Measurements from ENCODE around the gene TDRD1. TPM values are rescaled to one million over a fixed set of nuclear protein-coding genes. Genes with fewer than 3 reads are reported as not detected.

The TDRD1 gene
- total RNA-seq, 2 experiments from 2014 or later: 0.08 to 0.20 TPM

DNA sequence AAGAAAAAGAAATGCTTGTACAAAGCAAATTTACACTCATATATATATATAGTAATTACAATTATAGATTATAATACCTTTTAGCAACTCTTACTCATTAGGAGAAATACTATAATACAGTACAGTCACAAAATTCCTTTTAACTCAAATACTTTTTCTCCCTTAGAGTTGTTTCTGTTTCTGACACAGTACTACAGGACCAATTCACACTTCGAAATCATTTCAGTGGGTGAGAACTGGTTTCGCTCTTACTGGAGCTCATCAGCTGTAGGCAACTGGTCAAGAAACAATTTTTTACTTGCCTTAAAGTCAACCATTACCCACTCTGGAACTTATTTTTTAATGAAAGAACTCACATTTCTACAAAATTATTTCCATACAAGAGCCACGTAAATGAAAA, 11.2 kb upstream of the TDRD1 start:
- Mint-ChIP-seq H3K9me3 (peaks cover 5% of the 10 kb centered on the region), H3K27ac (no peak overlapping the region), H3K4me3 (no peak overlapping the region), H3K27me3 (no peaks in the 10 kb centered on the region), H3K4me1 (peaks cover 23% of the 10 kb centered on the region), H3K36me3 (peaks cover 38% of the 10 kb centered on the region)
- no peak for ATAC-seq (ENCODE audit: low read depth)
- POLR2A ChIA-PET: interaction anchor here (0.7 kb wide), 1 partner anchor 452 kb away, joined by 5 read pairs; no protein-coding TSS in a partner anchor
- DNase-seq: no peak

DNA sequence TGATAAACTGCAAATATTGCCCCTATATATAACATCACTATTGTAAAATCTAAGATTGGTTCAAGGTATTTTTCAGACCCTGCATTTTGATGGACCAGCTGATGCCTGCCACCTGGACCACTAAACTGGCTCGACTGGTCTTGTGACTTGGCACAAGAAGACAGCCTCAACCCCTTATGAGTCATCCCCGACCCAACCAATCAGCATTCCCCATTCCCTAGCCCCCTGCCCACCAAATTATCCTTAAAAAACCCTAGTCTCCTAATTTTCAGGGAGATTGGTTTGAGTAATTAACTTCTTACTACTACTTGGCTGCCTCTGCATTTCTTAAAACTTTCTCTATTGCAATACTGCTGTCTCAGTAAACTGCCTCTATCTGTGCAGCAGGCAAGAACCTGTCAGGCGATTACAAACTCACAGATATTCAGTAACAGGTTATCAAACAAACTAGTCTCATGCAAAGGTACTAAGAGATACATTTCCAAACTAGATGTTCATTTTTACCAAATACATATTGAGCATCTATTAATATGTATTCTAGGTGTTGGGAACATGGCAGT, 10.6 kb upstream of the TDRD1 start:
- POLR2A ChIA-PET: no interaction called here
- H3K4me3 Mint-ChIP-seq: no peak overlapping the region
- peaks cover 5% of the 10 kb centered on the region for H3K9me3 Mint-ChIP-seq
- no peak overlapping the region for H3K27ac Mint-ChIP-seq
- H3K4me1 Mint-ChIP-seq: peaks cover 24% of the 10 kb centered on the region
- no peak for ATAC-seq (ENCODE audit: low read depth)
- H3K27me3 Mint-ChIP-seq: no peaks in the 10 kb centered on the region
- H3K36me3 Mint-ChIP-seq: peaks cover 36% of the 10 kb centered on the region
- no peak for DNase-seq

DNA sequence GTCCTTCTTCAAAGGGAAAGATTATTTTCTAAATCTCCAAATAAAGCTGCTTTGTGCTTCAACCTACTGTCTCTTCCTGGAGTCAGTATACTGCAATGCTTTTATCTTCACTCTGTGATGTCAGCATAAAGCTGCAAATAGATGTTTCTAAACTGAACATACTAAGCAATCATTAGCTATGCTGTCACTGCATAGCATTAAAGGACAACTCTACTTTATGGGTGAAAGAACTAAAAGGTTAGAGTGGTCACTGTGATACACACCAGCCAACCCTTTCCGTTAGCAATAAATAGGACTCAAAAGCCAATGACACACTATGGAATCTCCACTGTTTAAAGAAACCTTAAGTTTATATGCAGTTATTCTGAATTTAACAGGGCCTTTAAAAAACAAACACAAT, 6.9 kb upstream of the TDRD1 start:
- ATAC-seq (ENCODE audit: low read depth) (no peak), DNase-seq (no peak)
- Mint-ChIP-seq H3K4me3 (peak overlapping the region; percentile 99), H3K27me3 (peaks cover 17% of the 10 kb centered on the region), H3K9me3 (peaks cover 5% of the 10 kb centered on the region), H3K27ac (no peak overlapping the region), H3K36me3 (peaks cover 26% of the 10 kb centered on the region), H3K4me1 (peaks cover 25% of the 10 kb centered on the region)
- POLR2A ChIA-PET: no interaction called here

DNA sequence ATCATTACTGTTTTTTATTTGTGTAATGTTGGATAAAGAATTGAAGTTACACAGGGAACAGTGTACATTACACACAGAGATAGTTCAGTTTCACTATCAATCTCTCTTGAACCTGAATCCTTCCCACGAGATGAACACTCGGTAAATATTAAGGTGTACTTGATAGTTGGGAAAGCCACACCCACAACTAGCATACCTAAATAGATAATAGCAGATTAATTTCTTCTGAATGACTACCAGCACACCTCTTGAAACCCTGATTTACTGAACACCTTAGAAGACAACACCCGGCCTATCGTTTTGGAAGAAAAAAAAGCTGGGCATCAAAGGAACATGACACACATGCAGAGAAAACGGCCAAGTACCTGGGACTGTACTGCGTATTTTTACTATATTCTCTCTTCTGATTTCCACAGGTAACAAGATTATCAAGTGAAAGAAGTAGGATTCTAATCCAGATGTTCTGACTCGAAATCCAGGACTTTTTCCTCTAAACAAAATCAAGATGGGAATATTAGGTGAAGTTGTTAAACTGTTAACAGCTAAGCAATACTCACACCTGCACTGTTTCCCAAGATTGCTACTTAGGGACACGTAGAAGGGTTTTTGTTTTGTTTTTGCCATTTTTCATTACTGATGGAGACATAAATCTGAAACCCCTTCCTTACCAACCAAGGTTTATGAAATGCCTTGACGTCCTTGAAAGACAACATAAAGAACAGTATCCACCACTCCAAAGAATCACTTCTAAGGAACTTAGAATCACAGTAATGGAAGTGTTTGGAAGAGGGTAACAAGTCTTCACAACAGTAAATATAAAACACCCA, 6.2 kb upstream of the TDRD1 start:
- Mint-ChIP-seq H3K27ac (peak overlapping the region; percentile 99), H3K9me3 (peaks cover 5% of the 10 kb centered on the region), H3K27me3 (peaks cover 19% of the 10 kb centered on the region), H3K4me1 (peaks cover 24% of the 10 kb centered on the region), H3K36me3 (peaks cover 23% of the 10 kb centered on the region), H3K4me3 (peak overlapping the region; percentile 99)
- POLR2A ChIA-PET: interaction anchor here (1.1 kb wide), 1 partner anchor 369 kb away, joined by 3 read pairs; no protein-coding TSS in a partner anchor
- no peak for ATAC-seq (ENCODE audit: low read depth)
- DNase-seq: no peak

DNA sequence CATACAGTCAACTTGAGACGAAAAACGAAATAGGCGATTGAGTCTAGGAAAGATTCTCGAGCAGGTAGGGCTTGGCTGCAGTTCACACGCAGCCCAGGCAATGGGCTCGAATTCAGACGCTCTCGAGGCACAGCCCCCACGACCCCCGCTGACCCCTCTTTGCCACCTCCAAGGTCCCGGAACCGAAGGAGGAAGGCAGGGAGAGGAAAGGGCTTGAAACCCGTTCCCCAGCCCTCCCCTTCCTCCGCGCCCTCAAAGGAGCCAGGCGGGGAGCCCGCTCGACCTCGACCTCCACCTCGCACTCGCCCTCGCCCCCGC, 5.6 kb upstream of the TDRD1 start:
- DNase-seq (no peak), ATAC-seq (ENCODE audit: low read depth) (no peak)
- Mint-ChIP-seq H3K27ac (peak overlapping the region; percentile 99), H3K4me3 (peak overlapping the region; percentile 99), H3K36me3 (peaks cover 19% of the 10 kb centered on the region), H3K4me1 (peaks cover 24% of the 10 kb centered on the region), H3K27me3 (peaks cover 19% of the 10 kb centered on the region), H3K9me3 (peaks cover 2% of the 10 kb centered on the region)
- POLR2A ChIA-PET: interaction anchor here (1.1 to 1.2 kb wide), 3 partner anchors 212 to 648 kb away, joined by 3 to 5 read pairs (median 3); partner anchors contain the start of gene FHIP2A

DNA sequence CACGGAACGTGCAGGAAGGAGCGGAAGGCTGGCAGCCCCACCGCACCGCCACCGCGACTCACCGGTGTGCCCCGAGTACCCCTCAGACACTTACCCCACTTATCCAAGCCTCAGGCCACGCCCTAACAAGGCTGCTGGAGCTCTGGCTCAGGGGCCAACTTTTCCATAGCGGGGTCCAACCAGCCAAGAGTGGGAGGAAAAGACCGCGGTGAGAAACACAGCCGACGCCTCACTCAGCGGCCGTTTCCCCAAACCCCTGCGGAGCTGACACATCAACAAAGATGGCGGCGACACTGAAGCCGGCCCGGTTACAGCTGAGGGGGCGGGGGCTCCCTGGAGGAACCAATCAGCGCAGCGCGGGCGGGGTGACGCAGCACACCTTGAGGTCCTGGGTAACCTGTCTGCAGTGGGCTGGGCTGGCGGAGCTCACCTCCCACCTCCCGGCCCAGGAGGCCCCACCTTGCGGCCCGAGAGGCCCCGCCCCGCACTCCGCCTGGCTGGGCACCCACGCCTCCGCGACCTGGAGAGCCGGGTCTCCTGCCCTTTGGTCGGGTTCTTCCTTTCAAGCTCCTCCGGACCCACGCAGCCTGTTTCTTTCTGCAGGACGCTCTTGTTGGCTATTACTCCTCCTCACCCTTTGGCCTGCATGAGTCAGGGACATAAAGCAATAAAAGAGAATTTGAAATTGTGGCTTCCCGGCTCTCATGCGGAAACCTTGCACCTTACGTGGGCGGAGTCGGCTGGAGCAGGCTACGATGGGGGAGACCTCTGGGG, 5.0 kb upstream of the TDRD1 start, which contains the start of gene CCDC186:
CCDC186 (minus strand) TSS at position 283 of the 774 bp plus-strand sequence. CDS start 10,935 bp downstream, outside the sequence.
- ATAC-seq (ENCODE audit: low read depth) (peak; percentile 99), DNase-seq (peak; percentile 96)
- Mint-ChIP-seq H3K27ac (peak within 1 kb of the TSS; percentile 99), H3K9me3 (no peaks in the 10 kb centered on the region), H3K36me3 (peaks cover 15% of the 10 kb centered on the region), H3K4me1 (peaks cover 24% of the 10 kb centered on the region), H3K27me3 (peaks cover 19% of the 10 kb centered on the region), H3K4me3 (peak within 1 kb of the TSS; percentile 99)
- POLR2A ChIA-PET: interaction anchor here (1.1 to 1.2 kb wide), 3 partner anchors 213 to 648 kb away, joined by 3 to 5 read pairs (median 3); partner anchors contain the start of gene FHIP2A

DNA sequence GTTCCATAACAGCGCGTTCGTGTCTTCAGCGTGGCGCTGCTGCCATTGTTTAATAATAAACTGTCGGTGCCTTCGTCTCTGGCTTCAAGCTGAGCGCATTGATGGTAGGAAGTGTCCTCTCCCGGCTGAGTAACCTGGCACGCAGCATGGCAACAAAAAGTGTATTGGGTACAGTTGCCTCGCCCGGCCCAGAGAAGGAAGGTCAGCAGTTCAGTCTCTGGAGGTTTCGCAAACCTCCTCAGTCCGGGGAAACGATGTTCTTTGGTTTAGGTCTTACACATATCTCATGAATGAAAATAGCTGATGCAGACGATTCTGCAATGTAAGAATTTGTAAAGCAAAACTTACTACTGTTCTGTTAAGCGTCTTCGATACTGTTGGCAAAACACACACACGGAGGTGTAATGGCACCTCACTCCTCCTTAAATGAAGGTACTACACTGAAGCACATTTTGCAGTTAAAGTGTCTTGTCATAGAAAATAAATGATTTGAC, 4.4 kb upstream of the TDRD1 start:
- ATAC-seq (ENCODE audit: low read depth): no peak
- peaks cover 24% of the 10 kb centered on the region for H3K4me1 Mint-ChIP-seq
- no peaks in the 10 kb centered on the region for H3K9me3 Mint-ChIP-seq
- peak overlapping the region; percentile 99 for H3K4me3 Mint-ChIP-seq
- DNase-seq: no peak
- peaks cover 19% of the 10 kb centered on the region for H3K27me3 Mint-ChIP-seq
- H3K27ac Mint-ChIP-seq: peak overlapping the region; percentile 99
- H3K36me3 Mint-ChIP-seq: peaks cover 9% of the 10 kb centered on the region
- POLR2A ChIA-PET: interaction anchor here (1.1 to 1.2 kb wide), 2 partner anchors 213 to 647 kb away, joined by 3 to 5 read pairs; partner anchors contain the start of gene FHIP2A

DNA sequence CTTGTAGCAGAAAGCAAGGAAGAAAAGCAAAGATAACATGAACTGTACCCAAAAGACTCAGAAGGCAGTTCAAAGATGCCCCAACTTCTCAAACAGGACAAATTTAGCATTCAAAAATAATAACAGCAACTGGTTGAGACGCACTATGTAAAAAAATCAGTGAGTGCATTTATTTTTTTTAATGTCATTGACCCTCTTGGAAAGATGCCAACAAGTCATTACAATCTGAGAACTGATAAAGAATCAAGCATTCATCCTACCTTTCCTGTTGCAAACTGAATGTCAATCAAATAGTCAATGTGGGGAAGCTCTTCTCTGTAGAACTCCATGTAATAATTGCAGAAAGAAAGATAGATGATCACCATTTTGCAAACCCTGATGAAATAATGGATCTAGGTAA, 3.5 kb upstream of the TDRD1 start:
- POLR2A ChIA-PET: no interaction called here
- no peak for ATAC-seq (ENCODE audit: low read depth)
- no peak for DNase-seq
- Mint-ChIP-seq H3K27me3 (peaks cover 19% of the 10 kb centered on the region), H3K27ac (no peak overlapping the region), H3K4me3 (no peak overlapping the region), H3K9me3 (no peaks in the 10 kb centered on the region), H3K36me3 (peaks cover 4% of the 10 kb centered on the region), H3K4me1 (peaks cover 24% of the 10 kb centered on the region)

DNA sequence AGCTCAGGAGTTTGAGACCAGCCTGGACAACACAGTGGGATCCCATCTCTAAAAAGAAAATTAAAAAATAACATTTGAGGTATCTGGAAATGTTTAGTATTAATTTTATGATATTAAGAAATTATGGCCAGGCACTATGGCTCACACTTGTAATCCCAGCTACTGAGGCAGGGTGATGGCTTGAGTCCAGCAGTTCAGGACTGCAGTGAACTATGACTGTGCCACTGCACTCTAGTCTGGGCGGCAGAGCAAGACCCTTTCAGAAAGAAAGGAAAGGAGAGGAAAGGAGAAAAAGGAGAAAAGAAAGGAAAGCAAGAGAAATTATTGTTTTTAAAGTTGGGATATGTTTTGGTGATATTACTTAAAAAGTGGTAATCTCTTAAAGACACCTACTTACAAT, 2.6 kb upstream of the TDRD1 start:
- H3K27ac Mint-ChIP-seq: no peak overlapping the region
- DNase-seq (no peak), ATAC-seq (ENCODE audit: low read depth) (no peak)
- no peaks in the 10 kb centered on the region for H3K9me3 Mint-ChIP-seq
- peaks cover 24% of the 10 kb centered on the region for H3K4me1 Mint-ChIP-seq
- peaks cover 2% of the 10 kb centered on the region for H3K36me3 Mint-ChIP-seq
- H3K4me3 Mint-ChIP-seq: no peak overlapping the region
- H3K27me3 Mint-ChIP-seq: peaks cover 19% of the 10 kb centered on the region
- POLR2A ChIA-PET: no interaction called here

DNA sequence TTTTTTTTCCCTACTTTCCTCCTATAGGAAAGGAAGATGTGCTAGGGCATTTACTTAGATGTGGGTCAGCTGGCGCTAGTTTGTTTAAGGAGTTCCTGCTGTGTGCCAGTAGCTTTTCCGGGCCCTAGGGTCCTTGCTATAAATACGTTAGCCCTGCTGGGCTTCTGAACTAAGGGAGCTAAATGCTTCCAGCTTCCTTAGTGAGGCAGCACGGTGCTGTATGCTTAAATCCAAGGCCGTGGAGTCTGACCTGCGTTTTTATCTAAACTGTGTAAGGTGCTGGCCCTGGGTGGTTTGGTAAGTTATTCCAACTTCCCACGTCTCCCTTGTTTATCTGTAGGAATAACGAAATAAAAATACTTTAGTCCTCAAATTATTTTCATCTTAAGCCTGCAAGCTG, 594 bp downstream of the TDRD1 start:
- POLR2A ChIA-PET: no interaction called here
- DNase-seq: no peak
- H3K27me3 Mint-ChIP-seq: peaks cover 24% of the 10 kb centered on the region
- peaks cover 3% of the 10 kb centered on the region for H3K4me1 Mint-ChIP-seq
- no peak overlapping the region for H3K4me3 Mint-ChIP-seq
- H3K27ac Mint-ChIP-seq: no peak overlapping the region
- H3K9me3 Mint-ChIP-seq: no peaks in the 10 kb centered on the region
- H3K36me3 Mint-ChIP-seq: no peaks in the 10 kb centered on the region
- no peak for ATAC-seq (ENCODE audit: low read depth)

DNA sequence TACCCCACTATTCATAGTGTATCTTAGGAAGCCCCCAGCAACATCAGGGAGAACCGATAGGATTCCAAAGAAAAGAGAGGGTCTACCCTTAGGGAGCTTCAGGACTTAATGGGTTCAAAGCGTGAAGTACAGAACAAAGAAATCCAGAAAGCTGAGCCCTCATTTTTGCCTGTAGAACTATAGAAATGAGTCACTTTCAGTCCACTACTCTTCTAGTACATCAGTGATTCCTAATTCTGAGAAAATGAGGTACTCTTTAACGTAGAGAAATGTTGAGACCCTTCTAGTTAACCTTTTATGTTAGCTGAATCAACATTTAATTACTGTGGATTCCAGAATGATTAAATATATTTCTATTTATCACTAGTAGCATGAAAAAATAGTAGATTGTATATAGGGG, 1.8 kb downstream of the TDRD1 start:
- no peaks in the 10 kb centered on the region for H3K9me3 Mint-ChIP-seq
- H3K4me3 Mint-ChIP-seq: no peak overlapping the region
- POLR2A ChIA-PET: no interaction called here
- no peaks in the 10 kb centered on the region for H3K36me3 Mint-ChIP-seq
- H3K27ac Mint-ChIP-seq: no peak overlapping the region
- DNase-seq: no peak
- no peak for ATAC-seq (ENCODE audit: low read depth)
- no peaks in the 10 kb centered on the region for H3K4me1 Mint-ChIP-seq
- H3K27me3 Mint-ChIP-seq: peaks cover 15% of the 10 kb centered on the region

DNA sequence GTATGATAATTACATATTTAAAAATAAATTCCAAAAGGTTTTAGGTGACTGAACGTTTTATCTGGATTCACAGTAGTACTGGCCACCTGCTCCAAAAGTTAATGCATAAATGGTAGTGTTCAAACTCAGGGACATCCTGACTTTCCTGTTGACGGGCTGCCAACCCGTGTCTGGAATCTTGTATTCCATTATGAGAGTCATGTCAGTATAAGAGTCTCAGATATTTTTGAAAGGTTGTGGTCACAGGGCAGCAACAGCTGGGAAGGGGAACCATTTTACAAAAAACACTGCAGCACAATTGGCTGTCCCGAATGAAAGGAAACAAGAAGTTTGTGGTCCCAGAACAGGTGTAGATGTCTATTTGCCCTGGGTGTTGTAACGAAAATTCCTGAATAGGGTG, 2.8 kb downstream of the TDRD1 start:
- no peak overlapping the region for H3K4me3 Mint-ChIP-seq
- no peak overlapping the region for H3K27ac Mint-ChIP-seq
- POLR2A ChIA-PET: no interaction called here
- no peaks in the 10 kb centered on the region for H3K4me1 Mint-ChIP-seq
- no peaks in the 10 kb centered on the region for H3K36me3 Mint-ChIP-seq
- H3K27me3 Mint-ChIP-seq: peaks cover 18% of the 10 kb centered on the region
- DNase-seq: no peak
- ATAC-seq (ENCODE audit: low read depth): no peak
- no peaks in the 10 kb centered on the region for H3K9me3 Mint-ChIP-seq

DNA sequence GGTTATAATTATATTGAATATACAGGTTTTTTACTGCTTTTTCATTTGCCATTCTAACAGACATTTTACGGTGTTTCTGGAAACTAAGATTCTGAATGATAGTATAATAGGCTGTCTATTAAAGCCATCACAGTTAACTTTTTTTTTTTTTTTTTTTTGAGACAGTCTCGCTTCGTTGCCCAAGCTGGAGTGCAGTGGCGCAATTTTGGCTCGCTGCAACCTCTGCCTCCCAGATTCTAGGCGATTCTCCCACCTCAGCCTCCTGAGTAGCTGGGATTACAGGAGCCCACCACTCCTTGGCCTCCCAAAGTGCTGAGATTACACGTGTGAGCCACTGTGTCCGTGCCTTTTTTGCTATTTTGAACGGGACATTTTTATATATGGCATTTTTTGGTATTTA, 4.4 kb downstream of the TDRD1 start:
- POLR2A ChIA-PET: interaction anchor here (0.7 kb wide), 1 partner anchor 62 kb away, joined by 3 read pairs; no protein-coding TSS in a partner anchor
- H3K9me3 Mint-ChIP-seq: no peaks in the 10 kb centered on the region
- no peak for DNase-seq
- no peaks in the 10 kb centered on the region for H3K4me1 Mint-ChIP-seq
- no peak overlapping the region for H3K4me3 Mint-ChIP-seq
- H3K27me3 Mint-ChIP-seq: peaks cover 22% of the 10 kb centered on the region
- no peak overlapping the region for H3K27ac Mint-ChIP-seq
- ATAC-seq (ENCODE audit: low read depth): no peak
- H3K36me3 Mint-ChIP-seq: no peaks in the 10 kb centered on the region

Data from activated naive CD8-positive, alpha-beta T cell treated with anti-CD3 and anti-CD28 coated beads, Interleukin-2, amount 10 ng/mL, durations not matched to agents 7 days and 5 days (primary cell).